ENCODE measurements around the gene FARP1. TPM values are rescaled to one million over a fixed set of nuclear protein-coding genes. Genes with fewer than 3 reads are reported as not detected.

FARP1 gene
- total RNA-seq, 2 donors from 2014 or later: 89.5 to 93.6 TPM

GRCh38 chr13:98487016-98487415 lies 344.1 kb downstream of the FARP1 start:
- WGBS, 2 donors: 88 to 91% methylated on average over 5 of the region's 5 CpGs
- no peaks in the 10 kb centered on the region for H3K27me3 ChIP-seq
- intact Hi-C loops (cut with DNase I): no loop called here
- no peaks in the 10 kb centered on the region for H3K9me3 ChIP-seq
- peaks cover 58% of the 10 kb centered on the region for H3K4me1 ChIP-seq
- ATAC-seq (no peak), DNase-seq (no peak)
- no peak for TF ChIP-seq POLR2A (IDR thresholded peaks at IDR 0.05)
- TF ChIP-seq, protein P1, sequence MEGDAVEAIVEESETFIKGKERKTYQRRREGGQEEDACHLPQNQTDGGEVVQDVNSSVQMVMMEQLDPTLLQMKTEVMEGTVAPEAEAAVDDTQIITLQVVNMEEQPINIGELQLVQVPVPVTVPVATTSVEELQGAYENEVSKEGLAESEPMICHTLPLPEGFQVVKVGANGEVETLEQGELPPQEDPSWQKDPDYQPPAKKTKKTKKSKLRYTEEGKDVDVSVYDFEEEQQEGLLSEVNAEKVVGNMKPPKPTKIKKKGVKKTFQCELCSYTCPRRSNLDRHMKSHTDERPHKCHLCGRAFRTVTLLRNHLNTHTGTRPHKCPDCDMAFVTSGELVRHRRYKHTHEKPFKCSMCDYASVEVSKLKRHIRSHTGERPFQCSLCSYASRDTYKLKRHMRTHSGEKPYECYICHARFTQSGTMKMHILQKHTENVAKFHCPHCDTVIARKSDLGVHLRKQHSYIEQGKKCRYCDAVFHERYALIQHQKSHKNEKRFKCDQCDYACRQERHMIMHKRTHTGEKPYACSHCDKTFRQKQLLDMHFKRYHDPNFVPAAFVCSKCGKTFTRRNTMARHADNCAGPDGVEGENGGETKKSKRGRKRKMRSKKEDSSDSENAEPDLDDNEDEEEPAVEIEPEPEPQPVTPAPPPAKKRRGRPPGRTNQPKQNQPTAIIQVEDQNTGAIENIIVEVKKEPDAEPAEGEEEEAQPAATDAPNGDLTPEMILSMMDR (IDR thresholded peaks at IDR 0.05): no peak
- H3K36me3 ChIP-seq (replicated peaks in 1 of 2; ENCODE audit: insufficient read depth in 1 of 2, low read depth in 2 of 2): no peaks in the 10 kb centered on the region
- no peak overlapping the region for H3K27ac ChIP-seq
- H3K4me3 ChIP-seq: no peak overlapping the region

- intact Hi-C loops (cut with DNase I): no loop called here
- Histone ChIP-seq H3K4me1 (peaks cover 58% of the 10 kb centered on the region), H3K36me3 (replicated peaks in 1 of 2; ENCODE audit: insufficient read depth in 1 of 2, low read depth in 2 of 2) (no peaks in the 10 kb centered on the region), H3K4me3 (no peak overlapping the region), H3K27me3 (no peaks in the 10 kb centered on the region), H3K27ac (no peak overlapping the region), H3K9me3 (no peaks in the 10 kb centered on the region)
- no peak for ATAC-seq
- no peak for DNase-seq
- WGBS, 2 donors: 74 to 75% methylated on average over 5 of the region's 5 CpGs
- TF ChIP-seq, protein P1 (IDR thresholded peaks at IDR 0.05): no peak
- TF ChIP-seq POLR2A (IDR thresholded peaks at IDR 0.05): no peak
These were observed 344.6 kb downstream of the FARP1 start for GRCh38 chr13:98487522-98487921.

DNA sequence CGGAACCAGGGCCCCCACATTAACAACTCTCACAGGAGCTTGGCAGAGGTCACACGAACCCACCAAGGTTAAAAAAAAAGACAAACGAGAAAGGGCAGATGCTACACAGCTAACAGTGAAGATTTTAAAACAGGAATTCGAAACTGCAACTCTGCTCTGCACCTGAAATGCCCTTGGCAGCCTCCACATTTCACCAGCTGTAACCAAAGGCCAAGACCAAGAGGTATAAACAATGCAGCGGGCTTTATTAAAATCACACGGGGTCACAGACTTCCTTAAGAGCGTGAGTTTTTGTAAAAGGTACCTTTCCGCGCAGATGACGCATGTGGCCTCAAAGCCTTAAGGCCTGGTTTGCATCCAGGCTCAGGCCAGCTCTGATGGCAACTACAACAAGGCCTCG lies 345.8 kb downstream of the FARP1 start:
- H3K4me3 ChIP-seq: no peak overlapping the region
- H3K4me1 ChIP-seq: peaks cover 48% of the 10 kb centered on the region
- no peaks in the 10 kb centered on the region for H3K9me3 ChIP-seq
- no peak for TF ChIP-seq POLR2A (IDR thresholded peaks at IDR 0.05)
- TF ChIP-seq, protein P1 (IDR thresholded peaks at IDR 0.05): no peak
- no peak overlapping the region for H3K27ac ChIP-seq
- H3K36me3 ChIP-seq (replicated peaks in 1 of 2; ENCODE audit: insufficient read depth in 1 of 2, low read depth in 2 of 2): no peaks in the 10 kb centered on the region
- H3K27me3 ChIP-seq: no peaks in the 10 kb centered on the region
- intact Hi-C loops (cut with DNase I): no loop called here
- WGBS, 2 donors: 85 to 87% methylated on average over 10 to 11 of the region's 11 CpGs
- DNase-seq (no peak), ATAC-seq (no peak)

DNA sequence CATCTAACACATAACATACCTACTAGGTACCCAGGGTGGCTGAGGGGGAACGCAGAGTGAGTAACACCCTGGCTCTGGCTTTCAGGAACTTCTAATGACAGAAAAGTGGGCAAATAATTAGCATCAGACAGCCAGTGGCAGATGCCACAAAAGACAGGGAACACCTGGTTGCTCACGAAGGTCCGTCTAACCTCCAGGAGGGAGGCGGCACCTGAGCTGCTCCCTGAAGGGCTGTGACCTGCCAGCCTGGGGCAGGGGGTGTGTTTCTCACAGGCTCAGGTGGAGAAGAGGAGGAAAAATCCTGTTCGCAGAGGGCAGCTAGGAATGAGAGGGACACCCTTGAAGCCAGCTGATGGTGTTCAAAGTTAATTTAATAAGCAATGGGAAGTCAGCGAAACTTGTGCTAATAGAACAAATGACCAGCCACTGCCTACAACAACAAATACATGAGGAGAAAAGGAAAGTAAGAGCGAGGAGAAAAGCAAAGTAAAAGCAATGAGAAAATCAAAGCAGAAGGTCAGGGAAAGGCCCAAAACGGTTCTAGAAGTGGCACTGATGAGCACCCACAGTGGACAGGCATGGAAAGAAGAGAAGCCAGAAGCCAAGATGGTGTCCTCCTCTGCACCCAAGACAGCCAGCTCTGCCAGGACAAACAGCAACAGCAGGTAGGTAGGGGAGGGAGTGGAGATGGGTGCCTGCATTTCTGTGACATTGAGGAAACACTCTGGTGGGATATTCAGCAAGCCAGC lies 346.7 kb downstream of the FARP1 start:
- no peaks in the 10 kb centered on the region for H3K36me3 ChIP-seq (replicated peaks in 1 of 2; ENCODE audit: insufficient read depth in 1 of 2, low read depth in 2 of 2)
- ATAC-seq (no peak), DNase-seq (no peak)
- H3K27me3 ChIP-seq: no peaks in the 10 kb centered on the region
- H3K9me3 ChIP-seq: no peaks in the 10 kb centered on the region
- peaks cover 39% of the 10 kb centered on the region for H3K4me1 ChIP-seq
- intact Hi-C loops (cut with DNase I): loop anchor here (10.0 kb wide), 1 partner anchor 75 kb away; no protein-coding TSS in a partner anchor
- peak overlapping the region in 3 of 4 donors; percentile 18 to 35 (median 25) for H3K27ac ChIP-seq
- no peak for TF ChIP-seq POLR2A (IDR thresholded peaks at IDR 0.05)
- TF ChIP-seq, protein P1 (IDR thresholded peaks at IDR 0.05): no peak
- no peak overlapping the region for H3K4me3 ChIP-seq
- WGBS, 2 donors: 77 to 86% methylated on average over 8 of the region's 8 CpGs

Measured in body of pancreas (tissue), 4 donors.